GM18858 (cell line): ENCODE data around the gene PDE9A.

ENCODE experiments used
- ATAC-seq: cut with Tn5 transposase; IDR thresholded peaks from one replicate; pipeline ENCODE4 v1.9.1; 2021; ENCODE audit not compliant: unreplicated experiment

The PDE9A gene

DNA sequence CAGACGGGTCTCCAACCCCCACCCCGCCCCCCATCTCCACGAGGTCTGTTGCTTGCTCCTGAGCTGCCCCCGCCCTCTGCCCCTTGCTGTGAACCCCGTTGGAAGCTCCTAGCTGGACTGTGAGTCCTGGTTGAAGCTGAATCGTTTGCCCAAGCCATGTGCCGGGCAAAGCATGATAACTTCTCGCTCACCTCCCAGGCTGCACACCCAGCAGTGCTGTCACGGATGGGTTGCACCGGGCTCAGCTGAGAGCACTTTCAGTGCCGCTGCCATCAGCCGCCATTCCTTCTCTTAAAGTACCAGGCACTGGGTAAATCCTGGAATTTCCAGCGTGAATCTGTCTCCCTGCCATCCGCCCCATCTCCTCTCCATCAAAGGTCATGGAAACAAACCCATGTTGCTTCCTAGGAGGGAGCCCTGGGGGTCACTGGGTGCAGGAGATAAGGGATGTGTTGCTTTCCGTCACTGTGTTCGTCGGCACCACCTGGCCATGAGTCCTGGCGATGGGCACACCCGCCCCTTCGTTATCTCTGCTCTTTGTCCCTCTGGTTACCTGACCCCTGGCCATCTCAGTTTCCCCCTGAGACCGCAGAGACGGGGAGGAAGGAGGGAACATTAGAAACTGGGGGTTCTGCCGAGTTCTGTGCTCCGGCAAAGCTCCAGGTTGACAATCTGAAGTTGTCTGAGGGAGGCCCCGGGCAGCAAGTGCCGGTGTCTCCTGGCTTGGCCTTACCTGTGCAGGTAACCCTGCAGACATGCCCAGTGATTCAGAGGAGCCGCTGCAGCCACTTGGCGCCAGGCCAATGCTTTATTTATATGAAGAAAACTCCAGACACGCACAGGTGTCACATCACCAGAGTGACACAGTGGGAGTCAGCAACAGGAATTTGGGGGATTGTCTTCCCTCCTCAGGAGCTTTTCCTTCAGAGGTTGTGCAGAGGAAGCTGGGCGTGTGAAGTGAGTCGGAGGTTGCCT is 2.7 kb downstream of the PDE9A start:
- no peak for ATAC-seq

DNA sequence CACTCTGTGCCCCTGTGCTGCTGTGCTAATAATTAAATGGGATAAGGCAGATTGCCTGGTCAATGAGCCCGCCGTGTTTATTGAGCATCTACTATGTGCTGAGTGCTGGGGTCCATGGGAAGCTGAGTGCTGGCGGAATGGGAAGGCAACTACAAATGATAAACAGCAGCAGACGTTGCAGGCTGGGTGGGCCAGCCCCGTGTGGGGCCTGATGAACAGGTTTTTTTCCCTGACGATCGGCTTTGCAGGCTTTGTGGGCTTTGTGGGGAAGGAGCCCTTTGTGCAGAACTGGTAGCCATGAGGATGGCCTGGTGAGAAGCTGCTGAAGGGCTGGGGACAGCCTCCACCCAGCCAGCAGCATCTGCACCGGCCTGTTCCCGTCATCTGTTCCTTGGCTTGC is 3.5 kb downstream of the PDE9A start:
- no peak for ATAC-seq

DNA sequence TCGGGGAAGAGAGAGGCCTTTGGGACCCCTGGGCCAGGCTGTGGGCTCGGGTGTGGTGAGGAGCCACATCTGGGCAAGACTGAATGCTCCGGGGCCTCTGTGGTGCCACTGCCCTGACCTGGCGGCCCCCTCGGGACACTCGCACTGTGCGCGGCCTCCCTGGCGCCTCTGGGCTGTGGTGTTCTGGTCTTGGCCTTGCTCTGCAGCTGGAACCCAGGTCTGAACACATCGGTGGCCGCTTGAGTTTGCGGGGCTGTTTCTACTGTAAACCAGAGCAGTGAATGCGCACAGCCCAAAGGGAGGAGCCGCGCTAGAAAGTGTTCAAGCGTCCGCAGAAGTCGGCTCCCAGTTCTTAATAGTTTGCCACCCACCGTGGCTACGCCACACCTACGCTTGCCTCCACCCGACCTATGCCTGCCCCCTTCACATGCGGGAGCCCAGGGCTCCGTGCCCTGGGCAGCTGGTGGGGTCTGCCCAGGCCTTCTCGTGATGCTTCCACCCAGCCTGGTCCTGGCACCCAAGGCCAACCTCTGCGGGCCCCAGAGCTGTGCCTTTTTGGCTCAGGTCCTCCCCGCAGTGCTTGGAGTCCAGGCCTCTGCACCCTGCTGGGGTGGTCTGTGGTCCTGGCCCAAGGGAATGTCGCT is 4.4 kb downstream of the PDE9A start:
- no peak for ATAC-seq

DNA sequence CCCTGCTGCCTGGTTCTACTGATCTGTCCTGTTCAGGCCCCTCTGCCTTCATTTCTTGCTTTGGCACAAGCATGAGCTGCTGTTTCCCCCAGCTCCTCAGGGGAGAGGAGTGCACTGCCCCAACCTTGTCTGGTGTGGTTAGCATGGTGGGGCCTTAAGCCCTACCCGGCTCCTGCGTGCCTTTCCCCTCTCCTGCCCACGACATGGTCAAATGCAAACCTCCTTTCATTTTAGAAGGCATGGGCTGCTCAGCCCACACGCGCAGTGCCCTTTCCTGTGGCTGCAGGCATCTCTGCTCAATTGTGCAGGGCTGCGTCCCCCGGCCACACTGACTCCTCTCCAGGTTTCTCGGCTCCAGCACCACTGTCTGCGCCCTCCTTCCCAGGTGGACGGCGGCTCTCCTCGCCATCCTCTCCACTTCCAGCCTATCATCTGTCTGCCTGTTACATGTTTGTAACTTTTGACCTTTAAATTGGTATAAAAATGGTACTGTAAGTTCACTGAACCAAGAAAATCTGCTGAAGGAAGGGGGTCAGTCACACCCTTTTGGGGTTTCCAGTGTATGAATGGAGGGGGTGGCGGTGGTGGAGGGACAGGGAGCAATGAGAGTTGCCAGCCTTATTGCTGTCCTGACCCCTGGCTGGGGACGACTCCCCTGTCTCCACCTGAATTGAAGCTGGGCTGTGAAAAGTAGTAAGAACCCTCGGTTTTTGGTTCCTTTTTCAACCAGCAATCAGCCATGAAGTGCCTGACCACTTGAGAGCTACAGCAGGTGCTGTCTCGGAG is 5.1 kb downstream of the PDE9A start:
- no peak for ATAC-seq

DNA sequence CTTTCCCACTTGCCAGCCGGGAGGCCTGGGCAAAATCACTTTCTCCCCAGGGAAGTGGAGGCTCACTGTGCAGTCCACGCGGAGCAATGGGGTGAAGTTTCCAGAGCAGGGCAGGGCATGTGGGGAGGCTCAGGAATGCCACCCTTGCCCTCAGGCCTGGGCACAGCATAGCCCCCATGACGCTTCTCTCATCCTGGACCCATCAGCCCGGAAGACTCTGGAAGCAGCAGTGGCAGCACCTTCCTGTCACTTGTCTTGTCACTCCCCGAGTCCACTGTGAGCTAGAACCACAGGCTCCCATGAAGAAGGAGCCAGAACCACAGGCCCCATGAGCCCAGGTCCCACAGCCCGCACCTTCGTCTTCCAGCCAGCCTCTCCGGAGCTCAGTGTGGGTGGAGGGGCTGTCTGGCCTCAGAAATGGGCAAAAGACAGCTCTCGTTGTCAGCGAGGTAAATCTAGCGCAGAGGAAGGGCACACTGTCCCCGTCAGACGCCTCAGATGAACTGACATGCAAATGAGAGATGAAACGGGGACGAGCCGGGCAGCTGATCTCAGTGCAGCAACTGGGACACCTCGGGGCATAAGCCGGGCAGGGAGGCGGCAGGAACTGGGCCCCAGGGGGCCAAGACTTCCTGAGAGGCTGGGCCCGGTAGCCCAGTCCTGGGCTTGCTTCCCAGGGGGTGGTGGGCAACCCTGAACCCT is 6.1 kb downstream of the PDE9A start:
- no peak for ATAC-seq

DNA sequence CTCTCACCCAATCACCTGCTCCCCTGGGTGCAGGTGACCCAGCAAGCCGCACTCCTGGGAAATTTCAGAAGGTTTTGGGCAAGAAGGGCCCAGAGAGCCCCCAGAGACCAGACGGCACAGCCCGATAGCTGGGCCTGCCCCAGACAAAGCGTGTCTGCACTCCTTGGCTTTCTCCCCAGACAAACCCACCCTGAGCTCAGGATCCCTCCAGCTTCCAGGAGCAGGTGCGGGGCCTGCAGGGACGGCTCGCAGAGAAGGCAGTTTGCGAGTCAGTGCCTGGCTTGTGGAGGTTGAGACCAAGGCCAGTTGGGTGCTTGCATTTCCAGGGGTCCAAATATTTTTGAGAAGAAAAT is 6.7 kb downstream of the PDE9A start:
- ATAC-seq: no peak

DNA sequence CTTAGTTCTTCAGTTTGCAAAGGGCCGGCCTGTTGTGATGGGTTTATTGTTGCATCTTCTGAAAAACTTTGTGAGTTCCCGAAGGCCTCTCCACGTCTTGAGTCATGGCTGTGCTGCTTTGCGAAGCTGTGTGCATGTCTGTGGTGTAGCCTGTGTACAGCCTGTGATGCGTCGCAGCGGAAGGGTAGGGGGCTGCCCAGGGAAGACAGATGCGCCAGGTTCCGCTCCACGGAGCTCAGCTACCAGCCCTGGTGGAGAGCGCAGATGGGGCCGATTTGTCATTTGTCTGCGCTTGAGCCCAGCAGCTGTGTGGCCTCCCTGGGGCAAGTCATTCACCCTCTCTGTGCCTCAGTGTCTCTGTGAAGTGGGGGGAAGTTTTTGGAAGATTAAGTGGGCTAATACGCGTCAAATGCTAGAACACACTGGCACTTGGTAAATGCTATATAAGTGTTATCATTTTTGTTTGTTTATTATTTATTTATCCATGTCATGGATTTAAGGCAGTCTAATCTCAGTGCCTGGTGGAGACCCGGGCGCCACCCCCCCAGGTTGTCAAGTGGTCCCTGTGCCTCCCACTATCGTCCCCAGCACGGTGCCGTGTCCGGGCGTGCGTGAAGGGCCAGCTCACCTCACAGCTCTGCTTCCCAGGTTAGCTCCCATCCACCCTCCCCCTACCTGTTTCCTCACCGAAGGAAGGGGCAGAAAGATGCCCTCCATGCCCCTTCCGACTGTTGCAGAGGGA is 8.4 kb downstream of the PDE9A start:
- ATAC-seq: no peak

DNA sequence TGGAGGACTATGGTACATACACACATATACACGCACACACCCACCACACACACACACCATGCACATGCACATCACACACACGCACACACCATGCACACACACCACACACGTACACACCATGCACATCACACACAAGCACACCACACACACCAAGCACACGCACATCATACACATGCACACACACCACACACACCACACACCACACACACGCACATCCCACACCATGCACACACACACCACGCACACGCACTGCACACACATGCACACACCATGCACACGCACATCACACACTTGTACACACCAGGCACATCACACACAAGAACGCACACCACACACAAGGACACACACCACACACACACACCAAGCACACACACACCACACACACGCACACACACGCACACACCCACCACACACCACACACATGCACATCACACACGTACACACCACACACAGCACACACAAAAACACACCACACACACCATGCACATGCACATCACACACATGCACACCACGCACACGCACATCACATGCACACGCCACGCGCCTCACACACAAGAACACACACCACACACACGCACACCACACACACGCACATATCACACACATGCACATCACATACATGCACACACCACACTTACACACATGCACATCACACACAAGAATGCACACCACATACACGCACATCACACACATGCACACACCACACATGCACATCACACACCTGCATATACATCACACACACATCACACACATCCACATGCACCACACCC is 9.2 kb downstream of the PDE9A start:
- ATAC-seq: no peak

DNA sequence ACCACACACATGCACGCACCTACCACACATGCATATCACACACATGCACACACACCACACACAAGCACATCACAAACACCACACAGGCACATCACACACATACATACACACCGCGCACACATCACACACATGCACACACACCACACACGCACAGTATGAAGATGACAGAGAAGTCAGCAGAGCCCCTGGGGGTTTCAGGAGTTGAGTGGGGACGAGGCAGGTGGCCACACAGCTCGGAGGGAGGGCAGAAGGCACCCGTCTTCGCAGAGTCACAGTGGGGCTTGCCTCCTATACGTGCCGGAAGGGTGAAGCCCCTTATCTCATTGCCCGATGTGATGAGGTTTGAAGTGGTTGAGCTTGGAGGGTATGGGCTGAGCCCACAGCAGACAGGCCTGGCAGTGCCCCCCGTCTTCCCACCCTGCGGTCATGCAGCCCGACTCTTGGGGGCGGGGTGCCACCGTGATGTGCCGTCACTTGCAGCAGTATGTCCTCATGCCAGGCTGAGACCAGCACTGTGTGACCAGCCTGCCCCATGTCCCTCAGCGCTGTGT is 9.9 kb downstream of the PDE9A start:
- ATAC-seq: no peak

DNA sequence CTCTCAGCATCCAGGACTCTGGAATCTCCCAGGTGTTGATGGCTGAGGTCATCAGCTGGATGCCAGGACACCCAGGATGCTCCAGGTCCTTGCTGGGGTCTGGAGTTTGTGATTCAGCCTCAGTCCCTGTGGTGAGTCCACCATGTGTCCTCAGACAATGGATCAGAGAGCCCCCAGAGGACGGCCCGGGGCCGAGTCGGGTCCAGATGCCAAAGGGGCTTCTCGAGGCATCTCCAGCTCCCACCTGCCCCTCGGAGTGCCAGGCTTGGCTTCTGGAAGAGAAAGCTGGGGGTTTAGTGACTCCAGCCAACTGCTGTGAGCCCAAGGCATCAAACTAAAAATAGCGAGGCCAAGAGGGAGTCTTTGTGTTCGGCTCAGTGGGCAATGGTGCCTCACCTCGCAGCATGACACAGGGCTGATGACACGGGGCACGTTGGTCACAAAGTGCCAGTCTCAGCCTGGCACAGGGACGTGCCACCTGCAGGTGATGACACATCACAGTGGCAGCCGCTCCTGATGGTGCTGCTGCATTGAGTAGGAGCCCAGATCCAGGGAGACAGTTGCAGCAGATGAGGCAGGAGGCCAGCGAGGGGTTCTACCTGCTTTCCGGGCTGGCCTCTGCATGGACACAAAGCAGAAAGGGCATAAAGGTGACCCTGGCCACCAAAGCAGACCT is 10.6 kb downstream of the PDE9A start:
- ATAC-seq: no peak

DNA sequence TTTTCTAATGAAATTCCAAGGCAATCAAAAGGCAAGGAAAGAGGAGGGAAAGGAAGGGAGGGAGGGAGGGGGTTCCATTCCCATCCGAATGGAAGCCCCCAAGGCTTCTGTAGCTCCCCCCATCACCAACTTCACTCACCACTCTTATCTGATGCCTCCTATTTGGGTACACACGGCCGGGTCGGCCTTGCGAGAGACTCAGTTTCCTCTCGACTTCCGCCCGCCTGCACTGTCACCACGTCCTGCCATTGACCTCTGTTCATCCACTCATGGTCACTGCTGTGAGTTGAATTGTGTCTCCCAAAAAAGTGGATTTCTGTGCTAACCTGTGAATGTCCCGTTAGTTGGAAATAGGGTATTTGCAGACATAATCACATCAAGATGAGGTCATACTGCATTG is 11.2 kb downstream of the PDE9A start:
- no peak for ATAC-seq

DNA sequence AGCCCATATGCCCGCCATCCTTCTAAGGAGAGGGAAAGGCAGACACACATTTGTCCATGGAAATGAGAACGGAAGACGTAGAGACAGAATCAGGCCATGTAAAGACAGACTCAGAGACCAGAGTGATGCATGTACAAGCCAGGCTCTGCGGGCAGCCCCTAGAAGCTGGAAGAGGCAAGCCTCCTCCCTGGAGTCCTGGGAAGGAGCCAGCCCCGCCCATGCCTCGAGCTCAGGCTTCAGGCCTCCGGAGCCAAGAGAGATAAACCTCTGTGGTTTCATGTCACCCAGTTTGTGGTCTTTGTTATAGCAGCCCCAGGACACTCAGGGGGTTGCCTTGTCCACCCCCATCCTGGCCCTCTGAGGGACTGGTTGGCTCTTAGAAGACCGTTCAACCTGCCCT is 11.6 kb downstream of the PDE9A start:
- no peak for ATAC-seq

DNA sequence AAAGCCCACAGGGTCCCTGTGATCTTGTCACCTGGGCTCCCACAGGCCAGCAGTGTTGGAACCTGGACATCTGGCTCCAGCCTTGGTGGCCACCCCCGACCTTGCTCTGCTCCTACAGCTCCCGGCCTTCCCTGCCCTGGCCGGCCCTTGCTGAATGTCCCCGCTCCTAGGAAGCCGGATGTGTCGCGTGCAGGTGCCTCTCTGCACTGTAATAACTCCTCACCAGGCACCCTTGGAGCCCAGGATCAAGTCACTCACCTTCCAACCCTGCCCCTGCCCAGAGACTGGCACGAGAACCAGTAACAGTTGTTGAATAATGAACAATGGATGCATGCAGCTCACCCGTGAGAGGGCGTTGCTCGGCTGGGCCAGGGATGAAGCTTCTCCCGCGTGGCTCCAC is 12.1 kb downstream of the PDE9A start:
- ATAC-seq: no peak

DNA sequence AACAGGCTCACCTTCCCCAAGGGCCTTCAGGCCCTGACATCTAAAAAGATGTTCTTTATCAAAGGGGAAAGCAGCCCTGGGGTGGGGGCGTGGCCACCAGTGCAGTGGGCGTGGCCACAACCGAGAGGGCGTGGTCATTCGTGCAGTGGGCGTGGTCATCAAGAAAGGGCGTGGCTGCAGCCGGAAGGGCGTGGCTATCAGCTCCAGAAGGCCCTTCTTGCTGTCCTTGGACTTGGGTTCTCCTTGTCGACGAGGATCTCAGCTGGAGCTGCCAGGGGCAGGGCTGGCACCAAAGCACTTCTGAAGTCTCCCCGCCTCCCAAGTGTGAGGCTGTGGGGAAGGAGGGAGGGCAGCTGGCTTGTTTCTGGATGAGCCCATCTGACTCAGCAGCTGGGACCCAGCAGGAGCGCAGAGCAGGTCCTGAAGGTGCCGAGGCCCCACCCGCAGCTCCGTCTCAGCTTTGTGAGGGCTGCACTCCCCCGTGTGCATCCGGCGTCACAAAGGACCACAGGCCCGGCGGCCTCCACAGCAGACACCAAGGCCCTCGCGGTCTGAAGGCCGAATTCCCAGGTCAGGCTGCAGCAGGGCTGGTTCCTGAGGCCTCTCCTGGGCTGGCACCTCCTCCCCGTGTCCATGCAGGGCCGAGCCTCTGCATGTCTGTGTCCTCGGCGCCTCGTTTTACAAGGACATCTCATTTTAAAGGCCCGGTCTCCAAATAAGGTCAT is 12.8 kb downstream of the PDE9A start:
- no peak for ATAC-seq

DNA sequence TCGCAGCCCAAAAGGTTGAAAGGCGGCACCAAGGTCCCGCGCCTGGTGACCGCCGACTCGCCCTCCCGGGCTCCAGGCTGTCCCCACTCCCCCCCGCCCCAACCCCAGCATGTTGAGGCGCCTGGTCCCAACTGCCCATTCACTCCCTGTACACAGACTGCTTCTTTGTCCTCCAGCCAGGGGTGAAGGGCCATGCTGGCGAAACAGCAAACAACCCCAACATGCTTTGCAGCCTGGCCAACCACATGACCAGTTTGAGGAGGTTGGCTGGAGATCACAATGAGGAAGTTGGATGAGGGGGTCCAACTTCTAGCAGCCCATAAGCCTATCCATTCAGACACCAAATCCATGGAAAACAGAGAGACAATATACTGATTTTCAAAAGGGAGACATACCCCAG is 13.5 kb downstream of the PDE9A start:
- no peak for ATAC-seq

DNA sequence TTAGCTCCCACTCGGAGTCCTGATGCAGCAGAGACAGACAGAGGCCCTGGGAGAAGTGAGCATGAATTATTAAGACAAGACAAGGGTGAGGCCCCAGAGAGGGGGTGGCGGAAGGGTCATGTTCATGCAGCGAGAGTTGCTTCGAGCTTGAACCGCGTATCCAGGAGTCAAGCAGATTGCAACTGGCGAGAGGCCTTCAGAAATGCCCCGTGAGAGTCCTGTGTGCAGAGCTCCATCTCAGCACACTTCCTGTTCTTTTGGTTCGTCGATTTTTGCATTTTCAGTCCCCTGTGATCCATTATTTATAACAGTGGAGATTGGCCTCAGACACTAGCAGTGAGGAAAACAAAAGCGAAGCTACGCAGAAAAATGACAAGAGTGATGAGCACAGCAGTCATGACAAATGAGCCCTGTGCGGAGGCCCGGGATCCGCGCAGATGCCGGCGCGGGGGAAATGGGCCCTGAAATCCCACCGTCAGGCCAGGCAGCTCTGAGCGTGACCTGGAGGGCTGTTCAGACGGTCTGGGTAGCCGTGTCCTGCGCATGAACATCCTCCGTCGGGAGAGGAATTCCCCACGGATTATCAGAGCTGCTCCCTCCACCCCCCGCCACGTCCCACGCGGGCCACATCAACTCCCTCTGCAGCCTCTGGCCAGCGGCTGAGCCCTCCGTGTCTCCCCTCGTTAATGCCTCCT is 15.0 kb downstream of the PDE9A start:
- ATAC-seq: no peak

DNA sequence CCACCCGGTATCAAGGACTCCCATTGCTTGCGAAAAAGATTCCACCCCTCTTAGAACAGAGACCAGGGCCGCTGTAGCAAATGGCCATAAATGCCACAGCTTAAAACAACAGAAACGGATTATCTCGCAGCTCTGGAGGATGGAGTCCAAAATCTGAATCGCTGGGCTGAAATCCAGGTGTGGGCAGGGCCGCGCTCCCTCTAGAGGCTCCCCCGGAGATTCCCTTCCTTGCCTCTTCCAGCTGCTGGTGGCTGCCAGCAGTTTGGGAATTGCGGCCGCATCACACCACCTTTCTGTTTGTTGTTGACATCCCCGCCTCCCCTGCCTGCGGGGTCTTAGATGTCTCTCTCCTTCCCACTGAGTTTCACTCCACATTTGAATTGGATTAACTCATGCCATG is 15.6 kb downstream of the PDE9A start:
- no peak for ATAC-seq
